ENCODE measurements around the gene HS3ST4. TPM values are rescaled to one million over a fixed set of nuclear protein-coding genes. Genes with fewer than 3 reads are reported as not detected.

HS3ST4 gene
- total RNA-seq, 2 donors from 2014 or later = not detected

DNA sequence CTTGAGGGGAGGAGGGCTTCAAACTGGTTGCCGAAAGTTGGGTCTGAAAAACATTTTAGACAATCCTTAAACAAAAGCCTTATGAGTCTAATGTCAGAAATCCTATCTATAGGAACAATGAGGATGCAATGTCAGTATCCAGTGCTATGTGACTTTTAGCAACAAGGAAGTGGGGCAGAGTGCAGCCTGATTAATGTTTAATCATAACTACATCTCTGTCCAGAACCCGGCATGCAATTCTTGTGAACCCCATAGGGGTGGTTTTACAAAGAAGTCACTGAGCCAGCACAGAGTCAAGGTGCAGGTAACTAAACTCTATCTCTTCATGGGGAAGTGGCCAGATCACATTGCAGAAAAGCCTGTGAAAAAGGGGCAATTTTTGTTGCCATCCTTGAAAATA is 267.5 kb downstream of the HS3ST4 start:
- H3K4me1 ChIP-seq (ENCODE audit: control insufficient read depth in 1 of 2, low read depth in 2 of 2) = no peaks in the 10 kb centered on the region
- no peak for ATAC-seq (ENCODE audit: insufficient number of reproducible peaks, low FRiP score, low read depth)
- no peak for DNase-seq (ENCODE audit: low spot score)
- no peaks in the 10 kb centered on the region for H3K36me3 ChIP-seq
- TF ChIP-seq CTCF (IDR thresholded peaks at IDR 0.05) = no peak
- no peak overlapping the region for H3K27ac ChIP-seq
- H3K9me3 ChIP-seq = no peaks in the 10 kb centered on the region
- H3K4me3 ChIP-seq = no peak overlapping the region
- no peaks in the 10 kb centered on the region for H3K27me3 ChIP-seq (replicated peaks; ENCODE audit: insufficient read depth)

GRCh38 chr16:25966172-25967097 is 274.7 kb downstream of the HS3ST4 start:
- H3K4me1 ChIP-seq (ENCODE audit: control insufficient read depth in 1 of 2, low read depth in 2 of 2) = no peaks in the 10 kb centered on the region
- H3K4me3 ChIP-seq = no peak overlapping the region
- H3K27me3 ChIP-seq (replicated peaks; ENCODE audit: insufficient read depth) = no peaks in the 10 kb centered on the region
- TF ChIP-seq CTCF (IDR thresholded peaks at IDR 0.05) = no peak
- ATAC-seq (ENCODE audit: insufficient number of reproducible peaks, low FRiP score, low read depth) (no peak), DNase-seq (ENCODE audit: low spot score) (no peak)
- H3K27ac ChIP-seq = no peak overlapping the region
- no peaks in the 10 kb centered on the region for H3K36me3 ChIP-seq
- H3K9me3 ChIP-seq = no peaks in the 10 kb centered on the region

- Histone ChIP-seq H3K4me1 (ENCODE audit: control insufficient read depth in 1 of 2, low read depth in 2 of 2) (no peaks in the 10 kb centered on the region), H3K27ac (no peak overlapping the region), H3K27me3 (replicated peaks; ENCODE audit: insufficient read depth) (no peaks in the 10 kb centered on the region), H3K4me3 (no peak overlapping the region), H3K36me3 (no peaks in the 10 kb centered on the region), H3K9me3 (no peaks in the 10 kb centered on the region)
- ATAC-seq (ENCODE audit: insufficient number of reproducible peaks, low FRiP score, low read depth) (no peak), DNase-seq (ENCODE audit: low spot score) (no peak)
- no peak for TF ChIP-seq CTCF (IDR thresholded peaks at IDR 0.05)
Observed at GRCh38 chr16:25977121-25977520, 285.4 kb downstream of the HS3ST4 start.

DNA sequence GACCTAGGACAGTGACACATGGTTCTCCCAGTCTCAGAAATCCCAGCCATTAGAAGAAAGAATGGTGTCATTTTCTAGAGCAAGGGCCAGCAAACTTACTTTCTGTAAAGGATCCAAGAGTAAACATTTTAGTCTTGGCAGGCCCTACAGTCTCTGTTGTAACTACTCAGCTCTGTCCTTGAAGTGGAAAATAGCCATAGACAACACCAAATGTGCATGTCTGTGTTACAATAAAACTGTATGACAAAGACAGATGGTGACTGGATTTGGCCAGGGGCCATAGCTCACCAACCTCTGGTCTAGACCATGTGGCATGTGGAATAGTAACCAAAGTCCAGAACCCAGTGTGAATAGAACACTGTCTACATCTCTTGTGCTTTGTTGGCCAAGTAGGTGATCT is 286.5 kb downstream of the HS3ST4 start:
- H3K4me3 ChIP-seq = no peak overlapping the region
- H3K27me3 ChIP-seq (replicated peaks; ENCODE audit: insufficient read depth) = no peaks in the 10 kb centered on the region
- ATAC-seq (ENCODE audit: insufficient number of reproducible peaks, low FRiP score, low read depth) (no peak), DNase-seq (ENCODE audit: low spot score) (no peak)
- H3K27ac ChIP-seq = no peak overlapping the region
- no peak for TF ChIP-seq CTCF (IDR thresholded peaks at IDR 0.05)
- H3K9me3 ChIP-seq = no peaks in the 10 kb centered on the region
- H3K4me1 ChIP-seq (ENCODE audit: control insufficient read depth in 1 of 2, low read depth in 2 of 2) = no peaks in the 10 kb centered on the region
- no peaks in the 10 kb centered on the region for H3K36me3 ChIP-seq

DNA sequence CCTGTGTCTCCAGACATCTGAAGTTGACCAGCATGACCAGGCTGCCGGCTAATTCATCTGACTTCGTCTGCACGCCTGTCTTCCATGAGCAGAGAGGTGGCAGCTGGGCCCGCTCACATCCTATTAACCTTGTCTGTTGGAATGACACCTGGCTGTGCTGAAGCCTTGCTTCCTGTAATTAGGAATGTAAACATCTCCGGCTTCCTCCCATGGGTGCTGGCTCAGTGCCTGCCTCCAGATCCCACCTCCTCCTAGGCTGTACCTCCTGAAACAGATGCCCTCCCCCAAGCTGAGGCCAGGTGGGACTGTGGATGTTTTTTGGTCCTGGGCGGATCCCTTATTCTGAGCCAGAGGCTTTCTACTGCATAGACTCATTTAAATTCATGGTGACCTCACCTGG is 296.3 kb downstream of the HS3ST4 start:
- no peak for DNase-seq (ENCODE audit: low spot score)
- Histone ChIP-seq H3K27me3 (replicated peaks; ENCODE audit: insufficient read depth) (no peaks in the 10 kb centered on the region), H3K4me3 (no peak overlapping the region), H3K36me3 (no peaks in the 10 kb centered on the region), H3K4me1 (ENCODE audit: control insufficient read depth in 1 of 2, low read depth in 2 of 2) (no peaks in the 10 kb centered on the region), H3K27ac (no peak overlapping the region), H3K9me3 (no peaks in the 10 kb centered on the region)
- TF ChIP-seq CTCF (IDR thresholded peaks at IDR 0.05) = no peak
- no peak for ATAC-seq (ENCODE audit: insufficient number of reproducible peaks, low FRiP score, low read depth)

Data from thoracic aorta (tissue), 2 donors.